ENCODE measurements around the gene PUS7L.

PUS7L gene

GRCh38 chr12:43805149-43805859 lies 46.7 kb upstream of the PUS7L start:
- Histone ChIP-seq H3K27ac (ENCODE audit: poor library complexity, severe bottlenecking) (peak overlapping the region; percentile 75), H3K4me3 (ENCODE audit: severe bottlenecking) (peak overlapping the region; percentile 94), H3K4me1 (ENCODE audit: insufficient read depth, poor library complexity, severe bottlenecking) (peaks cover 12% of the 10 kb centered on the region), H3K27me3 (ENCODE audit: insufficient read depth, poor library complexity, severe bottlenecking) (no peaks in the 10 kb centered on the region), H3K36me3 (ENCODE audit: low read depth) (peaks cover 48% of the 10 kb centered on the region), H3K9me3 (ENCODE audit: severe bottlenecking) (no peaks in the 10 kb centered on the region)
- ATAC-seq (ENCODE audit: low read depth) (peak; percentile 23; the same call in 2 of the 3 replicates), DNase-seq (ENCODE audit: low spot score) (no peak)
- TF ChIP-seq CTCF (IDR thresholded peaks at IDR 0.05; ENCODE audit: poor library complexity, severe bottlenecking), result no peak

GRCh38 chr12:43797561-43798217 lies 39.1 kb upstream of the PUS7L start:
- Histone ChIP-seq H3K4me1 (ENCODE audit: insufficient read depth, poor library complexity, severe bottlenecking) (no peaks in the 10 kb centered on the region), H3K36me3 (ENCODE audit: low read depth) (peaks cover 80% of the 10 kb centered on the region), H3K9me3 (ENCODE audit: severe bottlenecking) (no peaks in the 10 kb centered on the region), H3K27me3 (ENCODE audit: insufficient read depth, poor library complexity, severe bottlenecking) (no peaks in the 10 kb centered on the region), H3K4me3 (ENCODE audit: severe bottlenecking) (no peak overlapping the region), H3K27ac (ENCODE audit: poor library complexity, severe bottlenecking) (no peak overlapping the region)
- ATAC-seq (ENCODE audit: low read depth) (no peak), DNase-seq (ENCODE audit: low spot score) (no peak)
- TF ChIP-seq CTCF (IDR thresholded peaks at IDR 0.05; ENCODE audit: poor library complexity, severe bottlenecking), result no peak

GRCh38 chr12:43795716-43796280 lies 37.2 kb upstream of the PUS7L start:
- no peak for ATAC-seq (ENCODE audit: low read depth)
- peaks cover 61% of the 10 kb centered on the region for H3K36me3 ChIP-seq (ENCODE audit: low read depth)
- H3K4me1 ChIP-seq (ENCODE audit: insufficient read depth, poor library complexity, severe bottlenecking), result no peaks in the 10 kb centered on the region
- no peak for TF ChIP-seq CTCF (IDR thresholded peaks at IDR 0.05; ENCODE audit: poor library complexity, severe bottlenecking)
- H3K9me3 ChIP-seq (ENCODE audit: severe bottlenecking), result no peaks in the 10 kb centered on the region
- H3K4me3 ChIP-seq (ENCODE audit: severe bottlenecking), result no peak overlapping the region
- H3K27me3 ChIP-seq (ENCODE audit: insufficient read depth, poor library complexity, severe bottlenecking), result no peaks in the 10 kb centered on the region
- no peak for DNase-seq (ENCODE audit: low spot score)
- no peak overlapping the region for H3K27ac ChIP-seq (ENCODE audit: poor library complexity, severe bottlenecking)

GRCh38 chr12:43789941-43790340 lies 31.4 kb upstream of the PUS7L start:
- peaks cover 7% of the 10 kb centered on the region for H3K36me3 ChIP-seq (ENCODE audit: low read depth)
- H3K9me3 ChIP-seq (ENCODE audit: severe bottlenecking), result no peaks in the 10 kb centered on the region
- TF ChIP-seq CTCF (IDR thresholded peaks at IDR 0.05; ENCODE audit: poor library complexity, severe bottlenecking), result no peak
- no peak for DNase-seq (ENCODE audit: low spot score)
- ATAC-seq (ENCODE audit: low read depth), result no peak
- no peaks in the 10 kb centered on the region for H3K4me1 ChIP-seq (ENCODE audit: insufficient read depth, poor library complexity, severe bottlenecking)
- no peak overlapping the region for H3K4me3 ChIP-seq (ENCODE audit: severe bottlenecking)
- H3K27me3 ChIP-seq (ENCODE audit: insufficient read depth, poor library complexity, severe bottlenecking), result no peaks in the 10 kb centered on the region
- no peak overlapping the region for H3K27ac ChIP-seq (ENCODE audit: poor library complexity, severe bottlenecking)
